ENCODE results near the gene ARPP21. TPM values are rescaled to one million over a fixed set of nuclear protein-coding genes. Genes with fewer than 3 reads are reported as not detected.

Gene ARPP21
- polyA plus RNA-seq, 1 donor from 2014 or later: 12.8 TPM

DNA sequence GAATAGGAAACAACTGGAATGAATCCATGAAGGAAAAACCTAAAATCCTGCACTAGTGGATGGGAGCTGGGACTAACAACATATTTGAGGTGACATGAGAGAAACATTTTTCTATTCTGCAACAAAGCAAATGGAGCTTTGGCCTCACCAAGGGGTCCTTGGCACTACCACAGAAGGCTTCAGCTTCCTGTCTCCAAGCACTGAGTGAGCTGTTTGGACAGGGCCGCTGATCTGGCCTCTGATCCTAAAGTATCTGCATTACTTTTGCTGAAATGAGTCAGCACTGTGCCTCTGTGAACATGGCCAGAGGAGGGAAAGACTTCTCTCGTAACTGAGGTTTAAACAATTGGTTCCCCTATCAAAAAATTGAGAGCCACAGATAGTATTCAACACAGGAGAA, 9.0 kb downstream of the ARPP21 start:
- no peaks in the 10 kb centered on the region for H3K27me3 ChIP-seq (ENCODE audit: insufficient read depth, low read depth, low read length)
- H3F3A ChIP-seq (ENCODE audit: insufficient read depth, low read length, poor library complexity, severe bottlenecking): no peaks in the 10 kb centered on the region
- no peak for TF ChIP-seq EZH2 (IDR thresholded peaks at IDR 0.05; ENCODE audit: borderline replicate concordance, insufficient read depth, low read length, poor library complexity, severe bottlenecking)
- TF ChIP-seq TAF1 (IDR thresholded peaks at IDR 0.05; ENCODE audit: low read depth): no peak
- TF ChIP-seq, protein P1, sequence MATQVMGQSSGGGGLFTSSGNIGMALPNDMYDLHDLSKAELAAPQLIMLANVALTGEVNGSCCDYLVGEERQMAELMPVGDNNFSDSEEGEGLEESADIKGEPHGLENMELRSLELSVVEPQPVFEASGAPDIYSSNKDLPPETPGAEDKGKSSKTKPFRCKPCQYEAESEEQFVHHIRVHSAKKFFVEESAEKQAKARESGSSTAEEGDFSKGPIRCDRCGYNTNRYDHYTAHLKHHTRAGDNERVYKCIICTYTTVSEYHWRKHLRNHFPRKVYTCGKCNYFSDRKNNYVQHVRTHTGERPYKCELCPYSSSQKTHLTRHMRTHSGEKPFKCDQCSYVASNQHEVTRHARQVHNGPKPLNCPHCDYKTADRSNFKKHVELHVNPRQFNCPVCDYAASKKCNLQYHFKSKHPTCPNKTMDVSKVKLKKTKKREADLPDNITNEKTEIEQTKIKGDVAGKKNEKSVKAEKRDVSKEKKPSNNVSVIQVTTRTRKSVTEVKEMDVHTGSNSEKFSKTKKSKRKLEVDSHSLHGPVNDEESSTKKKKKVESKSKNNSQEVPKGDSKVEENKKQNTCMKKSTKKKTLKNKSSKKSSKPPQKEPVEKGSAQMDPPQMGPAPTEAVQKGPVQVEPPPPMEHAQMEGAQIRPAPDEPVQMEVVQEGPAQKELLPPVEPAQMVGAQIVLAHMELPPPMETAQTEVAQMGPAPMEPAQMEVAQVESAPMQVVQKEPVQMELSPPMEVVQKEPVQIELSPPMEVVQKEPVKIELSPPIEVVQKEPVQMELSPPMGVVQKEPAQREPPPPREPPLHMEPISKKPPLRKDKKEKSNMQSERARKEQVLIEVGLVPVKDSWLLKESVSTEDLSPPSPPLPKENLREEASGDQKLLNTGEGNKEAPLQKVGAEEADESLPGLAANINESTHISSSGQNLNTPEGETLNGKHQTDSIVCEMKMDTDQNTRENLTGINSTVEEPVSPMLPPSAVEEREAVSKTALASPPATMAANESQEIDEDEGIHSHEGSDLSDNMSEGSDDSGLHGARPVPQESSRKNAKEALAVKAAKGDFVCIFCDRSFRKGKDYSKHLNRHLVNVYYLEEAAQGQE (IDR thresholded peaks at IDR 0.05; ENCODE audit: borderline replicate concordance): no peak
- TF ChIP-seq RAD21 (conservative IDR thresholded peaks at IDR 0.05): no peak
- no peak for TF ChIP-seq MXI1 (conservative IDR thresholded peaks at IDR 0.05; ENCODE audit: poor library complexity, severe bottlenecking)
- TF ChIP-seq, protein P2, sequence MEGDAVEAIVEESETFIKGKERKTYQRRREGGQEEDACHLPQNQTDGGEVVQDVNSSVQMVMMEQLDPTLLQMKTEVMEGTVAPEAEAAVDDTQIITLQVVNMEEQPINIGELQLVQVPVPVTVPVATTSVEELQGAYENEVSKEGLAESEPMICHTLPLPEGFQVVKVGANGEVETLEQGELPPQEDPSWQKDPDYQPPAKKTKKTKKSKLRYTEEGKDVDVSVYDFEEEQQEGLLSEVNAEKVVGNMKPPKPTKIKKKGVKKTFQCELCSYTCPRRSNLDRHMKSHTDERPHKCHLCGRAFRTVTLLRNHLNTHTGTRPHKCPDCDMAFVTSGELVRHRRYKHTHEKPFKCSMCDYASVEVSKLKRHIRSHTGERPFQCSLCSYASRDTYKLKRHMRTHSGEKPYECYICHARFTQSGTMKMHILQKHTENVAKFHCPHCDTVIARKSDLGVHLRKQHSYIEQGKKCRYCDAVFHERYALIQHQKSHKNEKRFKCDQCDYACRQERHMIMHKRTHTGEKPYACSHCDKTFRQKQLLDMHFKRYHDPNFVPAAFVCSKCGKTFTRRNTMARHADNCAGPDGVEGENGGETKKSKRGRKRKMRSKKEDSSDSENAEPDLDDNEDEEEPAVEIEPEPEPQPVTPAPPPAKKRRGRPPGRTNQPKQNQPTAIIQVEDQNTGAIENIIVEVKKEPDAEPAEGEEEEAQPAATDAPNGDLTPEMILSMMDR (IDR thresholded peaks at IDR 0.05; ENCODE audit: poor library complexity, severe bottlenecking): no peak
- no peak for TF ChIP-seq POLR2AphosphoS5 (IDR thresholded peaks at IDR 0.05)
- no peak overlapping the region for H3K4me3 ChIP-seq (ENCODE audit: low read length)
- no peaks in the 10 kb centered on the region for H3K36me3 ChIP-seq (ENCODE audit: insufficient read depth, low read length)
- H3K27ac ChIP-seq (ENCODE audit: low read length): no peak overlapping the region
- H3K79me2 ChIP-seq (replicated peaks; ENCODE audit: insufficient read depth, low read length): peaks cover 14% of the 10 kb centered on the region
- H3K9ac ChIP-seq (ENCODE audit: low read length): no peak overlapping the region
- no peak overlapping the region for H3K4me2 ChIP-seq (ENCODE audit: low read length)
- H2AFZ ChIP-seq (ENCODE audit: low read depth, low read length): no peak overlapping the region
- H4K20me1 ChIP-seq (ENCODE audit: insufficient read depth): no peaks in the 10 kb centered on the region
- H3K9me2 ChIP-seq (ENCODE audit: insufficient read depth, low read length): no peaks in the 10 kb centered on the region
- H3K9me3 ChIP-seq (ENCODE audit: low read length): no peaks in the 10 kb centered on the region

DNA sequence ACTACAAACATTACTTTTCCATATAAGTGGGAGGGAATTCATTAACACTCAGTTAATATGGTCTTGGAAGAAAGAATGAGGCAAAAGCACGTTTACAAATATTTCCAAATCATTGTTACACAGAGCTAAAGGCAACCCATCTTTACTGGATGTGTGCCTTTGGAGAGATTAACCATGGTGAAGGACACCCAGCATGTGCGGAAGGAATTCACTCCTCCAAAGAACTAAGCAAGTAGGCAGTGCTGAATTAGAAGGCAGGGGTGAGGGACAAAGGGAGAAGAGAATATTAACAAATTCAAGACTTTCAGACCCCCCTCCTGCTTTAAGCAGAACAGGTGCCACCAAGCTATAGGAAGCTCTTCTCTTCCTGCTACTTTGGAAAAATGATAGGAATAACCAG, 10.1 kb downstream of the ARPP21 start:
- Histone ChIP-seq H3K9ac (ENCODE audit: low read length) (no peak overlapping the region), H3K27ac (ENCODE audit: low read length) (no peak overlapping the region), H3F3A (ENCODE audit: insufficient read depth, low read length, poor library complexity, severe bottlenecking) (no peaks in the 10 kb centered on the region), H3K36me3 (ENCODE audit: insufficient read depth, low read length) (no peaks in the 10 kb centered on the region), H3K9me3 (ENCODE audit: low read length) (no peaks in the 10 kb centered on the region), H3K4me2 (ENCODE audit: low read length) (no peak overlapping the region), H2AFZ (ENCODE audit: low read depth, low read length) (no peak overlapping the region), H3K4me3 (ENCODE audit: low read length) (no peak overlapping the region), H3K79me2 (replicated peaks; ENCODE audit: insufficient read depth, low read length) (peaks cover 3% of the 10 kb centered on the region), H3K9me2 (ENCODE audit: insufficient read depth, low read length) (no peaks in the 10 kb centered on the region), H4K20me1 (ENCODE audit: insufficient read depth) (no peaks in the 10 kb centered on the region), H3K27me3 (ENCODE audit: insufficient read depth, low read depth, low read length) (no peaks in the 10 kb centered on the region)
- no peak for TF ChIP-seq SMC3 (conservative IDR thresholded peaks at IDR 0.05; ENCODE audit: poor library complexity)

DNA sequence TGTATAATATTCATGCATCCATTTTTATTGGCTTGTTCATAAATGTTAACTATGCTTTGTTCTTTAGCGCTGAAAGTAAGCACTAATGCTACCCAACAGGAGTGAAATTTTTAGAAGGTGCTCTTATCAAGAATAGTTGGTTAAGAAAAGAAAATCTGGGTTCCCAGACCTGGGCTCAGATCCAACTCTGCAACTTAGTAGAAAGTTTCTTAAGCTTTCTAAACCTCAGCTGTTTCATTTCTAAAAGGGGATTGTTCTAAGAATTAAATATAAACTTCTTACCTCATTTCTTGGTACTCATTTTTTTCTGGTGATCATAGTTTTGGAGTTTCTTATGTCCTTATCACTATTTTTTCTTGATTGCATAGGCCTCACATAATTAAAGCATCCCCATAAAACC, 12.1 kb downstream of the ARPP21 start:
- TF ChIP-seq, protein P1 (IDR thresholded peaks at IDR 0.05; ENCODE audit: borderline replicate concordance): no peak
- no peak for TF ChIP-seq POLR2AphosphoS5 (IDR thresholded peaks at IDR 0.05)
- H3F3A ChIP-seq (ENCODE audit: insufficient read depth, low read length, poor library complexity, severe bottlenecking): no peaks in the 10 kb centered on the region
- H3K9ac ChIP-seq (ENCODE audit: low read length): no peak overlapping the region
- H2AFZ ChIP-seq (ENCODE audit: low read depth, low read length): no peak overlapping the region
- no peak overlapping the region for H3K4me2 ChIP-seq (ENCODE audit: low read length)
- H3K27me3 ChIP-seq (ENCODE audit: insufficient read depth, low read depth, low read length): no peaks in the 10 kb centered on the region
- H3K9me3 ChIP-seq (ENCODE audit: low read length): no peaks in the 10 kb centered on the region
- no peak overlapping the region for H3K27ac ChIP-seq (ENCODE audit: low read length)
- no peak overlapping the region for H3K4me3 ChIP-seq (ENCODE audit: low read length)
- H3K36me3 ChIP-seq (ENCODE audit: insufficient read depth, low read length): no peaks in the 10 kb centered on the region
- H4K20me1 ChIP-seq (ENCODE audit: insufficient read depth): no peaks in the 10 kb centered on the region
- no peaks in the 10 kb centered on the region for H3K9me2 ChIP-seq (ENCODE audit: insufficient read depth, low read length)
- no peaks in the 10 kb centered on the region for H3K79me2 ChIP-seq (replicated peaks; ENCODE audit: insufficient read depth, low read length)

All from neural cell (in vitro differentiated cells).